Upper lobe of left lung (tissue), 6 donors: ENCODE data around the gene ACTG1. TPM values are rescaled to one million over a fixed set of nuclear protein-coding genes. Genes with fewer than 3 reads are reported as not detected.

Experiments
- ATAC-seq, 2 donors: fragments of 200-7000 bp; cut with Tn5 transposase; one replicate each; pipeline ENCODE4 v1.9.1; 2022; ENCODE audit warnings: mild to moderate bottlenecking in 2 of 2, moderate library complexity in 2 of 2; ENCODE audit not compliant: low FRiP score in 2 of 2
- DNase-seq, 2 donors: peaks; one replicate each; pipeline ENCODE4 v3.0.0-alpha.2; 2019 to 2020
- H3K27ac ChIP-seq, 4 donors: fragments of 200-600 bp; sonication (generic); one replicate each; pipeline ENCODE4 v1.5.1; 2016 to 2019
- H3K27me3 ChIP-seq, 4 donors: fragments of 200-600 bp; sonication (generic); one replicate each; pipeline ENCODE4 v1.5.1; 2017 to 2019
- H3K36me3 ChIP-seq, 4 donors: fragments of 200-600 bp; sonication (generic); one replicate each; pipeline ENCODE4 v1.5.1; 2016 to 2019
- H3K4me1 ChIP-seq, 4 donors: fragments of 200-600 bp; sonication (generic); one replicate each; pipeline ENCODE4 v1.5.1; 2018 to 2019
- H3K4me3 ChIP-seq, 4 donors: fragments of 200-600 bp; sonication (generic); one replicate each; pipeline ENCODE4 v1.5.1; 2017 to 2019; ENCODE audit warnings: mild to moderate bottlenecking in 2 of 4, moderate library complexity in 1 of 4
- H3K9me3 ChIP-seq, 4 donors: fragments of 200-600 bp; sonication (generic); one replicate each; pipeline ENCODE4 v1.5.1; 2018 to 2019
- EP300 ChIP-seq, 4 donors: sonication (generic); formaldehyde crosslinking; IDR thresholded peaks; one replicate each; pipeline ENCODE4 v1.5.1; 2017; ENCODE audit warnings: antibody characterized with exemption in 4 of 4, control low read depth in 2 of 4
- POLR2A ChIP-seq, 4 donors: fragments of 450-650 bp; IDR thresholded peaks; one replicate each; pipeline ENCODE4 v1.5.1; 2016 to 2017; ENCODE audit warnings: antibody characterized with exemption in 4 of 4, mild to moderate bottlenecking in 2 of 4
- POLR2AphosphoS5 ChIP-seq, 2 donors: sonication (generic); formaldehyde crosslinking; IDR thresholded peaks; one replicate each; pipeline ENCODE4 v1.5.1; 2017; ENCODE audit warnings: antibody characterized with exemption in 2 of 2
- WGBS, 2 donors: methylation state at CpG; one replicate each; pipeline ENCODE4 v1.1.5; 2017 to 2018; 5-methylcytosine and 5-hydroxymethylcytosine counted together
- total RNA-seq, 6 donors: library from RNA; depleted of rRNA in 4 of 6; stranded (reverse); fragments of >200 nt in 4 of 6; gene quantifications; one replicate each; pipeline versions ENCODE4 v1.1.0 to v1.2.1, GENCODE V29; 2016 to 2021
- TF ChIP-seq, protein P1 (sequence below), 6 experiments: fragments of 450-650 bp in 4 of 6; fragments of 200-600 bp in 2 of 6; sonication (generic) in 2 of 6; IDR thresholded peaks; one replicate each; pipeline ENCODE4 v1.5.1; 2016 to 2019; ENCODE audit warnings: antibody characterized with exemption in 6 of 6
- donor health status: DM: no; HTN: no; CAD: no; lungs with moderate emphysema.
- donor health status: DM: no; HTN: yes; CAD: no; lungs with severe emphysema.

ACTG1 gene
- total RNA-seq, 6 donors from 2014 or later = 902 to 3,864 (median 2,097) TPM

DNA sequence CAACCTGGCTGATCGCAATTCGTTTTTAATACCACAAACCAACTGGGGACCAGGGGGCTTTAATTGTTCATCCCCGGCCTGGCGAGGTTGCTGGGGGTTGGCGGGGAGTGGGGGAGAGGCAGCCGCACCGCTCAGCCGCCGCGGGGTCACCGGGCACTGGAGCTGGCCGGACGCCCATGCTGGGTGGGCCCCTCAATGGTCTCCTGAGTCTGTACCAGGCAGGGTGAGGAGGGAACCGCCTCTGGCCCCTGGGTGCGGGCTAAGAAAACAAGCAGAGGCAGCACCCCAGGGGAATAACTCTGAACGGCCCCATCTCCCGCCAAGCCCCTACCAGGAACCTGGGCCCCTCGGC lies 43.9 kb downstream of the ACTG1 start:
- ATAC-seq (no peak), DNase-seq (peak in 1 of 2 donors; percentile 66)
- Histone ChIP-seq H3K4me3 (no peak overlapping the region), H3K9me3 (no peaks in the 10 kb centered on the region), H3K4me1 (no peaks in the 10 kb centered on the region), H3K27ac (no peak overlapping the region), H3K36me3 (peaks cover 0 to 6% (median 3%) of the 10 kb centered on the region in 4 donors), H3K27me3 (no peaks in the 10 kb centered on the region)
- TF ChIP-seq POLR2A (IDR thresholded peaks at IDR 0.05) = no peak
- TF ChIP-seq POLR2AphosphoS5 (IDR thresholded peaks at IDR 0.05) = no peak
- TF ChIP-seq, protein P1, sequence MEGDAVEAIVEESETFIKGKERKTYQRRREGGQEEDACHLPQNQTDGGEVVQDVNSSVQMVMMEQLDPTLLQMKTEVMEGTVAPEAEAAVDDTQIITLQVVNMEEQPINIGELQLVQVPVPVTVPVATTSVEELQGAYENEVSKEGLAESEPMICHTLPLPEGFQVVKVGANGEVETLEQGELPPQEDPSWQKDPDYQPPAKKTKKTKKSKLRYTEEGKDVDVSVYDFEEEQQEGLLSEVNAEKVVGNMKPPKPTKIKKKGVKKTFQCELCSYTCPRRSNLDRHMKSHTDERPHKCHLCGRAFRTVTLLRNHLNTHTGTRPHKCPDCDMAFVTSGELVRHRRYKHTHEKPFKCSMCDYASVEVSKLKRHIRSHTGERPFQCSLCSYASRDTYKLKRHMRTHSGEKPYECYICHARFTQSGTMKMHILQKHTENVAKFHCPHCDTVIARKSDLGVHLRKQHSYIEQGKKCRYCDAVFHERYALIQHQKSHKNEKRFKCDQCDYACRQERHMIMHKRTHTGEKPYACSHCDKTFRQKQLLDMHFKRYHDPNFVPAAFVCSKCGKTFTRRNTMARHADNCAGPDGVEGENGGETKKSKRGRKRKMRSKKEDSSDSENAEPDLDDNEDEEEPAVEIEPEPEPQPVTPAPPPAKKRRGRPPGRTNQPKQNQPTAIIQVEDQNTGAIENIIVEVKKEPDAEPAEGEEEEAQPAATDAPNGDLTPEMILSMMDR (IDR thresholded peaks at IDR 0.05) = no peak
- no peak for TF ChIP-seq EP300 (IDR thresholded peaks at IDR 0.05)
- WGBS, 2 donors = 76 to 80% methylated on average over 8 to 18 of the region's 18 CpGs

DNA sequence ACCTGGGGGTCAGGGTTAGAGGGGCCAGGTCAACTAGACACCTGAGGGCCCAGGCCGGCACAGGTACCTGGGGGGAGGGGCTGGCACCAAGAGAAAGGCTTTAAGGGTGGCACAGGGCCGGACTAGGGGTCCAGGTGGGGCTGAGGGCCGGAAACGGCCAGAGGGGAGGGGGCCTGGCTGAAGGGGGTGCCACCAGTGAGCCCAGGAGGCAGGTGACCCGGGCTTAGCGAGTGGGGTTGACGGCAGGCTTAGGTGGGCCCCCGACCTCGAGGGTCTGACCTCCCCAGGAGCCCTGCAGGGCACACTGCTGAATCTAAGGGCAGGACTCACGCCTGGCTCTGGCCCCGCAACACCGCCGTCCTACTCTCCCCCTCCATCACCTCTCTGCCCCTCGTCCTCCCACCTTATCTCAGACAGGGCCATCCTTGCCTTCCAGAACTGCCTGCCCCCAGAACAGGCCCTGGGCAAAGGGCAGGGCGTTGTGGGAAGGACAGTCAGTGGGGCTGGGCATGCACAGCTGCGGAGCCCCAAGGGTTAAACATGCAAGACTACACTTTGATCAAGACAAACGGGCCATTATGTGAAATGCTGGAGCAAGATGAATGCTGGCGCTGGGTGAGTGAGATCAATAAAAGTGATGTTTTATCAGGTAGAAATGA lies 44.4 kb downstream of the ACTG1 start:
- H3K36me3 ChIP-seq = peaks cover 0 to 11% (median 5%) of the 10 kb centered on the region in 4 donors
- no peaks in the 10 kb centered on the region for H3K9me3 ChIP-seq
- DNase-seq (peak in 1 of 2 donors; percentile 74), ATAC-seq (no peak)
- no peak overlapping the region for H3K27ac ChIP-seq
- H3K4me1 ChIP-seq = no peaks in the 10 kb centered on the region
- TF ChIP-seq EP300 (IDR thresholded peaks at IDR 0.05) (no peak), POLR2AphosphoS5 (IDR thresholded peaks at IDR 0.05) (no peak)
- TF ChIP-seq, protein P1 (IDR thresholded peaks at IDR 0.05) = no peak
- no peaks in the 10 kb centered on the region for H3K27me3 ChIP-seq
- H3K4me3 ChIP-seq = no peak overlapping the region
- 80 to 83% methylated on average over 18 of the region's 18 CpGs for WGBS, 2 donors

DNA sequence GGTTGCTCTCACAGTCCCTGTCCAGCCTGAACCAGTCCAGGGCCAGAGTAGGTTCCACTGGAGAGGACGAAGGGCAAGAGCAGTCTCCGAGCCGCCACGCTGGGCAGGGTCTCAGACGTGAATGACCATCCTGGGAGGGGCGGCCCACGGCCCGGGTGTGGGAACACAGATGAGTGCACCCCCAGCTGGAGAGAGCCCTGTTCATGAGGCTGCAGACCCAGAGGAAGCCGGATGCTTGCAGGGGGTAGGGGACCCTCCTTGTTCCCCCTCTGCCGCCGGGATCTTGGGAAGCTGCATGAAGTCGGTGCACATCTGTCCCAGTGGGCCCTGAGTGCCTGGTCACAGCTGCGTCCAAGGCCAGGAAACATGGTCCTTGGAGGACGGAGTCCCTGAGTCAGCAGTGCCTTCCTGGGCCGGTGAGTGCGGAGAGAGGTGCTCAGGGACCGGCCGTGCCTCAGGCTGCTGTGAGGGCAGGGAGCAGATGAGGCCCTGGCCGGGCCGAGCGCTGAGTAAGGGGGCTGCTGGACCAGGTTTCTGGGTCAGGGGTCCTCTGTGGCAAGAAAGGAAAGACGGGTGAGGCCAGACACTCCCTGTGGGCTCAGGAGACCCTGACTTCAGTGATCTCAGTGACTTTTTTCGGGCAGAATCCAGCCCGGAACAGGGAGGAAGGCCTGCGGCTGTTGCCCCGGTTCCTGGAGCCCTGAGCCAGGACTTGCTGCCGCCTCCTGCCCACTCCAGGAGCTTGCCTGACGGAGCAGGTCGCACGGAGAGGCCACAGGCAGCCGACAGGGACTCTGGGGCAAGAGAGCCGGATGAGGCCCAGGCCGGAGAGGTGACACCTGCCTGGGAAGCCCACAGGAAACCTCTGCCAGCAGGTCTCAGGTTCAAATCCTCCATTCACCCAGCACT lies 45.8 kb downstream of the ACTG1 start:
- H3K27me3 ChIP-seq = no peaks in the 10 kb centered on the region
- H3K27ac ChIP-seq = no peak overlapping the region
- ATAC-seq (no peak), DNase-seq (peak in 1 of 2 donors; percentile 73)
- peaks cover 0 to 24% (median 16%) of the 10 kb centered on the region in 4 donors for H3K36me3 ChIP-seq
- 86 to 87% methylated on average over 11 to 32 of the region's 33 CpGs for WGBS, 2 donors
- TF ChIP-seq POLR2A (IDR thresholded peaks at IDR 0.05) (no peak), EP300 (IDR thresholded peaks at IDR 0.05) (no peak), POLR2AphosphoS5 (IDR thresholded peaks at IDR 0.05) (no peak)
- TF ChIP-seq, protein P1 (IDR thresholded peaks at IDR 0.05) = no peak
- H3K4me1 ChIP-seq = no peaks in the 10 kb centered on the region
- H3K9me3 ChIP-seq = no peaks in the 10 kb centered on the region
- no peak overlapping the region for H3K4me3 ChIP-seq

DNA sequence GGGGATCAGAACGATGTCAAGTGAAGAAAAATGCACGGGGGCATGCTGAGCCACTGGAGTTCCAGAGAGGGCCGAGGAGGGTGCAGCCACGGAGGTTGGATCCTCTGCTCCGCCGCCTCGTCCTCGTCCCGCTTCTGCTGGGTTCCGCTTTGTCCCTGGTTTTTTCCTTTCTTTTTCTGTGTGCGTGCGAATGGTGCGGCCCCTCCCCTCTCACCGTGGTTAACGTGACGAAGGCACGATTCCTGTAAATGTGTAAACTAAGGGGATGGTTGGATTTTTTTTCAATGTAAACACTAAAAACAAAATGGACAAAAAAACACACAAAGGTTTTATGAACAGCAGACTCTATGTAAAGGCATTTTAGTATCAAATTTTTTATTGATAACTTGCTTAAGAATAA lies 46.7 kb downstream of the ACTG1 start:
- Histone ChIP-seq H3K4me3 (no peak overlapping the region), H3K27ac (no peak overlapping the region), H3K4me1 (peaks cover 0 to under 1% (median 0%) of the 10 kb centered on the region in 4 donors), H3K9me3 (no peaks in the 10 kb centered on the region), H3K36me3 (peaks cover 0 to 33% (median 19%) of the 10 kb centered on the region in 4 donors), H3K27me3 (no peaks in the 10 kb centered on the region)
- WGBS, 2 donors = 89 to 93% methylated on average over 17 of the region's 17 CpGs
- no peak for ATAC-seq
- no peak for DNase-seq
- TF ChIP-seq POLR2AphosphoS5 (IDR thresholded peaks at IDR 0.05) (no peak), EP300 (IDR thresholded peaks at IDR 0.05) (no peak), POLR2A (IDR thresholded peaks at IDR 0.05) (no peak)
- TF ChIP-seq, protein P1 (IDR thresholded peaks at IDR 0.05) = no peak
